ENCODE data around the gene LGMN.

- TF ChIP-seq, protein P1, sequence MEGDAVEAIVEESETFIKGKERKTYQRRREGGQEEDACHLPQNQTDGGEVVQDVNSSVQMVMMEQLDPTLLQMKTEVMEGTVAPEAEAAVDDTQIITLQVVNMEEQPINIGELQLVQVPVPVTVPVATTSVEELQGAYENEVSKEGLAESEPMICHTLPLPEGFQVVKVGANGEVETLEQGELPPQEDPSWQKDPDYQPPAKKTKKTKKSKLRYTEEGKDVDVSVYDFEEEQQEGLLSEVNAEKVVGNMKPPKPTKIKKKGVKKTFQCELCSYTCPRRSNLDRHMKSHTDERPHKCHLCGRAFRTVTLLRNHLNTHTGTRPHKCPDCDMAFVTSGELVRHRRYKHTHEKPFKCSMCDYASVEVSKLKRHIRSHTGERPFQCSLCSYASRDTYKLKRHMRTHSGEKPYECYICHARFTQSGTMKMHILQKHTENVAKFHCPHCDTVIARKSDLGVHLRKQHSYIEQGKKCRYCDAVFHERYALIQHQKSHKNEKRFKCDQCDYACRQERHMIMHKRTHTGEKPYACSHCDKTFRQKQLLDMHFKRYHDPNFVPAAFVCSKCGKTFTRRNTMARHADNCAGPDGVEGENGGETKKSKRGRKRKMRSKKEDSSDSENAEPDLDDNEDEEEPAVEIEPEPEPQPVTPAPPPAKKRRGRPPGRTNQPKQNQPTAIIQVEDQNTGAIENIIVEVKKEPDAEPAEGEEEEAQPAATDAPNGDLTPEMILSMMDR (conservative IDR thresholded peaks at IDR 0.05; ENCODE audit: low read depth in 2 of 2) = no peak
- no peak for TF ChIP-seq POLR2AphosphoS5 (IDR thresholded peaks at IDR 0.05; ENCODE audit: low read depth)
- no peak for TF ChIP-seq EZH2 (IDR thresholded peaks at IDR 0.05; ENCODE audit: low read depth, unreplicated experiment)
- TF ChIP-seq STAT1 (IDR thresholded peaks at IDR 0.05; ENCODE audit: unreplicated experiment) = no peak
- TF ChIP-seq, protein P2, sequence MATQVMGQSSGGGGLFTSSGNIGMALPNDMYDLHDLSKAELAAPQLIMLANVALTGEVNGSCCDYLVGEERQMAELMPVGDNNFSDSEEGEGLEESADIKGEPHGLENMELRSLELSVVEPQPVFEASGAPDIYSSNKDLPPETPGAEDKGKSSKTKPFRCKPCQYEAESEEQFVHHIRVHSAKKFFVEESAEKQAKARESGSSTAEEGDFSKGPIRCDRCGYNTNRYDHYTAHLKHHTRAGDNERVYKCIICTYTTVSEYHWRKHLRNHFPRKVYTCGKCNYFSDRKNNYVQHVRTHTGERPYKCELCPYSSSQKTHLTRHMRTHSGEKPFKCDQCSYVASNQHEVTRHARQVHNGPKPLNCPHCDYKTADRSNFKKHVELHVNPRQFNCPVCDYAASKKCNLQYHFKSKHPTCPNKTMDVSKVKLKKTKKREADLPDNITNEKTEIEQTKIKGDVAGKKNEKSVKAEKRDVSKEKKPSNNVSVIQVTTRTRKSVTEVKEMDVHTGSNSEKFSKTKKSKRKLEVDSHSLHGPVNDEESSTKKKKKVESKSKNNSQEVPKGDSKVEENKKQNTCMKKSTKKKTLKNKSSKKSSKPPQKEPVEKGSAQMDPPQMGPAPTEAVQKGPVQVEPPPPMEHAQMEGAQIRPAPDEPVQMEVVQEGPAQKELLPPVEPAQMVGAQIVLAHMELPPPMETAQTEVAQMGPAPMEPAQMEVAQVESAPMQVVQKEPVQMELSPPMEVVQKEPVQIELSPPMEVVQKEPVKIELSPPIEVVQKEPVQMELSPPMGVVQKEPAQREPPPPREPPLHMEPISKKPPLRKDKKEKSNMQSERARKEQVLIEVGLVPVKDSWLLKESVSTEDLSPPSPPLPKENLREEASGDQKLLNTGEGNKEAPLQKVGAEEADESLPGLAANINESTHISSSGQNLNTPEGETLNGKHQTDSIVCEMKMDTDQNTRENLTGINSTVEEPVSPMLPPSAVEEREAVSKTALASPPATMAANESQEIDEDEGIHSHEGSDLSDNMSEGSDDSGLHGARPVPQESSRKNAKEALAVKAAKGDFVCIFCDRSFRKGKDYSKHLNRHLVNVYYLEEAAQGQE (IDR thresholded peaks at IDR 0.05; ENCODE audit: unreplicated experiment) = no peak
- no peak for TF ChIP-seq CREB1 (CRISPR knock-in tag; IDR thresholded peaks at IDR 0.05; ENCODE audit: low read depth)
- no peak for TF ChIP-seq NANOG (IDR thresholded peaks at IDR 0.05; ENCODE audit: borderline replicate concordance)
- TF ChIP-seq EZH2phosphoT487 (IDR thresholded peaks at IDR 0.05; ENCODE audit: unreplicated experiment) = no peak
- no peak for TF ChIP-seq ZNF331 (CRISPR knock-in tag; IDR thresholded peaks at IDR 0.05; ENCODE audit: low read depth)
- no peak for TF ChIP-seq JUNB (IDR thresholded peaks at IDR 0.05; ENCODE audit: unreplicated experiment)
Observed at GRCh38 chr14:92786427-92786756, 38.0 kb upstream of the LGMN start.

Measured in GM23338 (cell line).